ENCODE measurements around the gene ATL2.
"Not testable (repeated sequence)": the region's sequence is repeated elsewhere in the genome, so short reads cannot be mapped to it uniquely, and the experiment has no call there.

ATL2 gene

GRCh38 chr2:38274286-38275276 is 102.5 kb downstream of the ATL2 start:
- DNase-seq (ENCODE audit: low spot score): peak; percentile 46

- DNase-seq (ENCODE audit: low spot score): no peak
Observed at GRCh38 chr2:38271697-38272096, 105.4 kb downstream of the ATL2 start.

GRCh38 chr2:38269421-38269820 is 107.7 kb downstream of the ATL2 start:
- DNase-seq (ENCODE audit: low spot score): no peak

GRCh38 chr2:38268691-38269327 is 108.3 kb downstream of the ATL2 start:
- no peak for DNase-seq (ENCODE audit: low spot score)

GRCh38 chr2:38268001-38268400 is 109.1 kb downstream of the ATL2 start:
- no peak for DNase-seq (ENCODE audit: low spot score)

- no peak for DNase-seq (ENCODE audit: low spot score)
Observed at GRCh38 chr2:38267270-38267925, 109.7 kb downstream of the ATL2 start.

- DNase-seq (ENCODE audit: low spot score): no peak
Observed at GRCh38 chr2:38266382-38267061, 110.6 kb downstream of the ATL2 start.

- DNase-seq (ENCODE audit: low spot score): no peak
Observed at GRCh38 chr2:38265461-38265860, 111.6 kb downstream of the ATL2 start.

- no peak for DNase-seq (ENCODE audit: low spot score)
Observed at GRCh38 chr2:38264396-38265221, 112.5 kb downstream of the ATL2 start.

- no peak for DNase-seq (ENCODE audit: low spot score)
Observed at GRCh38 chr2:38263293-38263692, 113.8 kb downstream of the ATL2 start.

- no peak for DNase-seq (ENCODE audit: low spot score)
Observed at GRCh38 chr2:38262069-38262871, 114.8 kb downstream of the ATL2 start.

GRCh38 chr2:38261569-38262068 is 115.5 kb downstream of the ATL2 start:
- no peak for DNase-seq (ENCODE audit: low spot score)

- no peak for DNase-seq (ENCODE audit: low spot score)
Observed at GRCh38 chr2:38260972-38261371, 116.1 kb downstream of the ATL2 start.

GRCh38 chr2:38260469-38260868 is 116.6 kb downstream of the ATL2 start:
- no peak for DNase-seq (ENCODE audit: low spot score)

- no peak for DNase-seq (ENCODE audit: low spot score)
Observed at GRCh38 chr2:38259311-38259710, 117.8 kb downstream of the ATL2 start.

- not testable (repeated sequence) for DNase-seq (ENCODE audit: low spot score)
Observed at GRCh38 chr2:38257680-38258079, 119.4 kb downstream of the ATL2 start.

- DNase-seq (ENCODE audit: low spot score): no peak
Observed at GRCh38 chr2:38256610-38257009, 120.5 kb downstream of the ATL2 start.

GRCh38 chr2:38255211-38255610 is 121.9 kb downstream of the ATL2 start:
- DNase-seq (ENCODE audit: low spot score): no peak

- DNase-seq (ENCODE audit: low spot score): no peak
Observed at GRCh38 chr2:38254796-38255195, 122.3 kb downstream of the ATL2 start.

GRCh38 chr2:38251940-38252339 is 125.1 kb downstream of the ATL2 start:
- no peak for DNase-seq (ENCODE audit: low spot score)
